Measurements from ENCODE around the gene CDK6. TPM values are rescaled to one million over a fixed set of nuclear protein-coding genes. Genes with fewer than 3 reads are reported as not detected.

CDK6 gene
- total RNA-seq, 2 donors from 2014 or later = 32.6 to 35.0 TPM

GRCh38 chr7:92613214-92613613, 223.2 kb downstream of the CDK6 start:
- TF ChIP-seq CTCF (IDR thresholded peaks at IDR 0.05) (no peak), POLR2A (IDR thresholded peaks at IDR 0.05) (no peak)
- Histone ChIP-seq H3K27me3 (no peaks in the 10 kb centered on the region), H3K36me3 (replicated peaks in 1 of 2; ENCODE audit: insufficient read depth in 1 of 2, low read depth in 2 of 2) (peaks cover 0 to 5% of the 10 kb centered on the region in 2 donors), H3K4me1 (peaks cover 9% of the 10 kb centered on the region), H3K9me3 (no peaks in the 10 kb centered on the region), H3K4me3 (no peak overlapping the region), H3K27ac (no peak overlapping the region)
- intact Hi-C loops (cut with DNase I) = loop anchor here (10.0 kb wide), 1 partner anchor 442 kb away; no protein-coding TSS in a partner anchor
- no peak for DNase-seq
- ATAC-seq = no peak

- no peaks in the 10 kb centered on the region for H3K27me3 ChIP-seq
- no peaks in the 10 kb centered on the region for H3K9me3 ChIP-seq
- TF ChIP-seq POLR2A (IDR thresholded peaks at IDR 0.05) (no peak), CTCF (IDR thresholded peaks at IDR 0.05) (no peak)
- ATAC-seq = no peak
- no peak overlapping the region for H3K4me3 ChIP-seq
- no peak for DNase-seq
- intact Hi-C loops (cut with DNase I) = loop anchor here (10.0 kb wide), 1 partner anchor 442 kb away; no protein-coding TSS in a partner anchor
- WGBS, 2 donors = 55 to 58% methylated on average over 2 of the region's 2 CpGs
- peaks cover 0 to 5% of the 10 kb centered on the region in 2 donors for H3K36me3 ChIP-seq (replicated peaks in 1 of 2; ENCODE audit: insufficient read depth in 1 of 2, low read depth in 2 of 2)
- H3K4me1 ChIP-seq = peaks cover 9% of the 10 kb centered on the region
- H3K27ac ChIP-seq = peak overlapping the region in 1 of 4 donors; percentile 2
Observed at GRCh38 chr7:92612501-92612900, 223.9 kb downstream of the CDK6 start.

- no peaks in the 10 kb centered on the region for H3K9me3 ChIP-seq
- intact Hi-C loops (cut with DNase I) = loop anchor here (10.0 kb wide), 1 partner anchor 443 kb away; no protein-coding TSS in a partner anchor
- no peak overlapping the region for H3K27ac ChIP-seq
- DNase-seq = no peak
- peaks cover 9% of the 10 kb centered on the region for H3K4me1 ChIP-seq
- TF ChIP-seq CTCF (IDR thresholded peaks at IDR 0.05) (no peak), POLR2A (IDR thresholded peaks at IDR 0.05) (no peak)
- no peaks in the 10 kb centered on the region for H3K27me3 ChIP-seq
- no peak for ATAC-seq
- H3K36me3 ChIP-seq (replicated peaks in 1 of 2; ENCODE audit: insufficient read depth in 1 of 2, low read depth in 2 of 2) = peaks cover 0 to 3% of the 10 kb centered on the region in 2 donors
- H3K4me3 ChIP-seq = no peak overlapping the region
Observed at GRCh38 chr7:92611735-92612134, 224.6 kb downstream of the CDK6 start.

GRCh38 chr7:92609921-92610518, 226.4 kb downstream of the CDK6 start:
- intact Hi-C loops (cut with DNase I) = loop anchor here (10.0 kb wide), 1 partner anchor 445 kb away; no protein-coding TSS in a partner anchor
- H3K4me3 ChIP-seq = no peak overlapping the region
- H3K27me3 ChIP-seq = no peaks in the 10 kb centered on the region
- ATAC-seq (peak; percentile 41), DNase-seq (no peak)
- no peak overlapping the region for H3K27ac ChIP-seq
- 20 to 22% methylated on average over 5 of the region's 5 CpGs for whole genome bisulfite sequencing, 2 donors
- no peaks in the 10 kb centered on the region for H3K9me3 ChIP-seq
- peak in 6 of 7 experiments; percentile 6 to 42 (median 37) for TF ChIP-seq CTCF (IDR thresholded peaks at IDR 0.05)
- no peak for TF ChIP-seq POLR2A (IDR thresholded peaks at IDR 0.05)
- H3K4me1 ChIP-seq = peaks cover 9% of the 10 kb centered on the region
- no peaks in the 10 kb centered on the region for H3K36me3 ChIP-seq (replicated peaks in 1 of 2; ENCODE audit: insufficient read depth in 1 of 2, low read depth in 2 of 2)
